SK-N-MC (cell line): Measurements from ENCODE around the gene DDX41.
"Not testable (repeated sequence)": the region's sequence is repeated elsewhere in the genome, so short reads cannot be mapped to it uniquely, and the experiment has no call there.

ENCODE experiments used
- EZH2 ChIP-seq: fragments of 200-600 bp; sonication (generic); IDR thresholded peaks from one replicate; pipeline ENCODE4 v1.6.1; 2017; ENCODE audit warnings: antibody characterized with exemption
- FOXP2 ChIP-seq: optimal IDR thresholded peaks from 2 replicates; pipeline ENCODE3; 2011; ENCODE audit warnings: mild to moderate bottlenecking, moderate library complexity; ENCODE audit not compliant: insufficient read depth; ENCODE audit errors: extremely low read length, control extremely low read depth
- POLR2AphosphoS5 ChIP-seq: IDR thresholded peaks from 2 replicates; pipeline ENCODE4 v1.6.1; 2012; ENCODE audit warnings: mild to moderate bottlenecking, low read depth, low read length, borderline replicate concordance

DNA sequence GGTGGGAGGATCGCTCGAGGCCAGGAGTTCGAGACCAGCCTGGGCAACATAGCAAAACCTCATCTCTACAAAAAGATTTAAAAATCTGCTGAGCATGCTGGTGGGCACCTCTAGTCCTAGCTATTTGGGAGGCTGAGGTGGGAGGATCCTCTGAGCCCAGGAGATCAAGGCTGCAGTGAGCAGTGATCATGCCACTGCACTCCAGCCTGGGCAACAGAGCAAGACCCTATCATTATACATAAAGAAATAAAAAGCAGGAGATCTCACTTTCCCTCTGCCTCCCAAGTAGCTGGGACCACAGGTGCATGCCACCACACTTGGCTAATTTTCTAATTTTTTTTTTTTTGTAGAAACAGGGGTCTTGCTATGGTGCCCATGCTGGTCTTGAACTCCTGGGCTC lies 31.0 kb downstream of the DDX41 start:
- TF ChIP-seq EZH2, POLR2AphosphoS5, FOXP2: not testable (repeated sequence)
